Activated CD4-positive, alpha-beta T cell treated with anti-CD3 and anti-CD28 coated beads, Interleukin-2, amount 10 ng/mL, durations not matched to agents 7 days and 5 days (primary cell): Measurements from ENCODE around the gene PHF11. TPM values are rescaled to one million over a fixed set of nuclear protein-coding genes. Genes with fewer than 3 reads are reported as not detected.

Source experiments
- CTCF ChIA-PET: fragments of 350-600 bp; sonication (Branson Sonifier 250); formaldehyde crosslinking; loops from one replicate; lab custom pipeline; 2021; ENCODE audit warnings: antibody characterized with exemption; lab: Charles Lee
- POLR2A ChIA-PET: fragments of 350-600 bp; sonication (Branson Sonifier 250); formaldehyde crosslinking; loops from one replicate; lab custom pipeline; 2021; ENCODE audit warnings: antibody characterized with exemption; lab: Charles Lee
- DNase-seq: peaks from one replicate; pipeline ENCODE4 v3.0.0-alpha.2; 2020
- H3K27ac Mint-ChIP-seq: one replicate; pipeline ENCODE4 v1.8.0; 2021; ENCODE audit warnings: mild to moderate bottlenecking, moderate library complexity, mixed read lengths
- H3K27me3 Mint-ChIP-seq: one replicate; pipeline ENCODE4 v1.8.0; 2021; ENCODE audit warnings: mixed read lengths
- H3K36me3 Mint-ChIP-seq: one replicate; pipeline ENCODE4 v1.8.0; 2021; ENCODE audit warnings: low read depth, mixed read lengths
- H3K4me1 Mint-ChIP-seq: one replicate; pipeline ENCODE4 v1.8.0; 2021; ENCODE audit warnings: mixed read lengths
- H3K4me3 Mint-ChIP-seq: one replicate; pipeline ENCODE4 v1.8.0; 2021; ENCODE audit warnings: mild to moderate bottlenecking, moderate library complexity, mixed read lengths
- H3K9me3 Mint-ChIP-seq: one replicate; pipeline ENCODE4 v1.8.0; 2021; ENCODE audit warnings: mixed read lengths
- total RNA-seq, 2 experiments: library from RNA; stranded (reverse); gene quantifications; one replicate each; pipeline ENCODE4 v1.2.3, GENCODE V29; 2021

PHF11 gene
- total RNA-seq, 2 experiments from 2014 or later, result 130 to 144 TPM

DNA sequence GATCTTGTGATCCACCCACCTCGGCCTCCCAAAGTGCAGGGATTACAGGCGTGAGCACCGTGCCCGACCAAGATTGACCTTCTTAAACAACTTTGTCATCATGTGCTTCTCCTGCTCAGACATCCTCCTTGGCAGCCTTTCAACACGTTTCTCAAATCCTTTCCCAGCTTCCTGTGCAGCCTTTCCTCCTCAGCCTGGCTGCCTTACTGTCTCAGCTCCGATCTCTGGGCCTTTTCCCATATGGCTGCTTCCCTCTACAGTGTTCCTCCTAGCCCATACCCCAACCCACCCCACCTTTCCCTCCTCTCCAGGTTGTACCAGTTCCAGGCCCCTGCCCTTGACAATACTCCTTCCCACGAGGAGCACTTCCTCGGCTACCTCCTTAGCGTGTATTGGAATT, 7.2 kb downstream of the PHF11 start:
- no peaks in the 10 kb centered on the region for H3K27me3 Mint-ChIP-seq
- peaks cover 49% of the 10 kb centered on the region for H3K36me3 Mint-ChIP-seq
- no peak overlapping the region for H3K4me3 Mint-ChIP-seq
- ChIA-PET POLR2A (no interaction called here), CTCF (interaction anchor here (0.6 kb wide), 1 partner anchor 699 kb away, joined by 4 read pairs; no protein-coding TSS in a partner anchor)
- H3K9me3 Mint-ChIP-seq, result no peaks in the 10 kb centered on the region
- no peak overlapping the region for H3K27ac Mint-ChIP-seq
- no peak for DNase-seq
- peaks cover 42% of the 10 kb centered on the region for H3K4me1 Mint-ChIP-seq

DNA sequence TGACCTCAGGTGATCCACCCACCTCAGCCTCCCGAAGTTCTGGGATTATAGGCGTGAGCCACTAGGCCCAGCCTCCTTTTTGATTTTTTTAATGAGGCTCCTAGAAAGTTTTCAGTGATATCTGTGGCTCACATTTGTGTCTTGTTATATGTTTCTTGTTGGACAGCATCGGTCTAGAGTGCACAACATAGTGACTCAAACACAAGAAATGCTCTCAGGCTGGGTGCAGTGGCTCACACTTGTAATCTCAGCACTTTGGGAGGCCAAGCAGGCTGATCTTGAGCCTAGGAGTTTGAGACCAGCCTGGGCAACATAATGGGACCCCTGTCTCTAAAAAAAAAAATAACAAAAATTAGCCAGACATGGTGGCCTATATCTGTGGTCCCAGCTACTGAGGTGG, 8.2 kb downstream of the PHF11 start:
- CTCF ChIA-PET, result interaction anchor here (1.0 kb wide), 1 partner anchor 10 kb away, joined by 4 read pairs; no protein-coding TSS in a partner anchor

DNA sequence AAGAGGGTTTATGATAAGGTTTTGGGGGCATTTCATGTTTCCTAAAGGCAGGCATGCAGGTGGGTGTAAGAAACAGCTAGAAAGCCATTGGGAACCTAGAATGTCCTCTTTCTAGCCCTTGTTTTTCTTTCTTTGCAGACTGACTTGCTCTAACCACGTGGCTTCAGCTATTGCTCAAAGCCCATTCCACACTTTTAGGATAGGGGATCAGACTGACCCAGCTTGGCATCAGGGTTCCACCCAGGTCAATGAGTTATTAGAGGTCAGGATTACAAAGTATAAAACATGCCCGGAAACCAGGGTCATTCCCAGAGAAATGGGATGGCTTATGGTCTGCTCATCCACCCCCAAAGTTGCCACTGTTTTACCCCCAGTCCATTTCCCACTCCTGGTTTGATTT, 16.8 kb downstream of the PHF11 start:
- POLR2A ChIA-PET, result no interaction called here
- H3K36me3 Mint-ChIP-seq, result peaks cover 70% of the 10 kb centered on the region
- H3K9me3 Mint-ChIP-seq, result peaks cover 2% of the 10 kb centered on the region
- H3K4me1 Mint-ChIP-seq, result peaks cover 6% of the 10 kb centered on the region
- no peak overlapping the region for H3K27ac Mint-ChIP-seq
- no peak overlapping the region for H3K4me3 Mint-ChIP-seq
- CTCF ChIA-PET, result interaction anchor here (0.6 to 1.7 kb wide), 2 partner anchors 13 to 76 kb away, joined by 3 to 5 read pairs; no protein-coding TSS in a partner anchor
- DNase-seq, result no peak
- H3K27me3 Mint-ChIP-seq, result no peaks in the 10 kb centered on the region

More for the DNA sequence above, 8.2 kb downstream of the PHF11 start:
- no peaks in the 10 kb centered on the region for H3K27me3 Mint-ChIP-seq
- H3K27ac Mint-ChIP-seq, result no peak overlapping the region
- POLR2A ChIA-PET, result no interaction called here
- no peak overlapping the region for H3K4me3 Mint-ChIP-seq
- DNase-seq, result no peak
- no peaks in the 10 kb centered on the region for H3K9me3 Mint-ChIP-seq
- H3K4me1 Mint-ChIP-seq, result peaks cover 32% of the 10 kb centered on the region
- H3K36me3 Mint-ChIP-seq, result peaks cover 45% of the 10 kb centered on the region

DNA sequence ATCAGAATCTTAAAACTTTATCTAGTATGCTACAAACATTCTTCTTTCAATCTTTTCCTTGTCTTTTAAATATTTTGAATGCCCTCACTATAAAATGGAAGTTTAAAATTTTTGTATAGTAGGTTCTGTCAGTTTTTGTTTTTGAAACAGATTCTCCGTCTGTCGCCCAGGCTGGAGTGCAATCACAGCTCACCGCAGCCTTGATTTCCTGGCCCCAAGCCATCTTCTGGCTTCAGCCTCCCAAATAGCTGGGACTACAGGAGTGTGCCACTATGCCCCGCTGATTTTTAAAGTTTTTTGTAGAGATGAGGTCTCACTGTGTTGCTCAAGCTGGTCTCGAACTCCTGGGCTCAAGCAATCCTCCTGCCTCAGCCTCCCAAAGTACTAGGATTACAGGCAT, 20.7 kb downstream of the PHF11 start:
- no peak for DNase-seq
- Mint-ChIP-seq H3K4me3 (no peak overlapping the region), H3K4me1 (peaks cover 2% of the 10 kb centered on the region), H3K27me3 (no peaks in the 10 kb centered on the region), H3K9me3 (no peaks in the 10 kb centered on the region), H3K36me3 (peaks cover 71% of the 10 kb centered on the region), H3K27ac (peak overlapping the region; percentile 48)
- ChIA-PET POLR2A (no interaction called here), CTCF (interaction anchor here (0.7 kb wide), 1 partner anchor 79 kb away, joined by 3 read pairs; no protein-coding TSS in a partner anchor)

DNA sequence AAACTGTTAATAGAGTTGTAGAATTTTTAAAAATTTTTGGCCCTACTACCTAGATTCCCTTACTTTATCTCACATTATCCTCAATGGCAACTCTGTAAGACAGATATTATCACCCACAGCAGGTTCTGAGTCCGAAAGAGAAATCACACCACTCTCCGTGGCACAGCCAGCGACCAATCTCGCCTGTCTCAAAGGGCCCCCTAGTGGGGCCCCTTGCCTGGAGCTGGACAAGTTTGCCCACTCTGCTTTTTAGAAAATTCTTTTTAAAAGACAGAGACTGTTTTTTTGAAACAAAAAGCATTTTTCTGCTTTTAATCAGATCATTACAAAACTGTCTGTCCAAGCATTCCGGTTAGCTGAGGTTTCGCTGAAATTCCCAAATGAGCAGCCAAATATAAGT, 21.7 kb downstream of the PHF11 start:
- ChIA-PET POLR2A (no interaction called here), CTCF (interaction anchor here (1.0 kb wide), 1 partner anchor 21 kb away, joined by 3 read pairs; no protein-coding TSS in a partner anchor)
- Mint-ChIP-seq H3K27ac (no peak overlapping the region), H3K4me3 (no peak overlapping the region), H3K36me3 (peaks cover 67% of the 10 kb centered on the region), H3K9me3 (no peaks in the 10 kb centered on the region), H3K4me1 (no peaks in the 10 kb centered on the region), H3K27me3 (no peaks in the 10 kb centered on the region)
- DNase-seq, result no peak

DNA sequence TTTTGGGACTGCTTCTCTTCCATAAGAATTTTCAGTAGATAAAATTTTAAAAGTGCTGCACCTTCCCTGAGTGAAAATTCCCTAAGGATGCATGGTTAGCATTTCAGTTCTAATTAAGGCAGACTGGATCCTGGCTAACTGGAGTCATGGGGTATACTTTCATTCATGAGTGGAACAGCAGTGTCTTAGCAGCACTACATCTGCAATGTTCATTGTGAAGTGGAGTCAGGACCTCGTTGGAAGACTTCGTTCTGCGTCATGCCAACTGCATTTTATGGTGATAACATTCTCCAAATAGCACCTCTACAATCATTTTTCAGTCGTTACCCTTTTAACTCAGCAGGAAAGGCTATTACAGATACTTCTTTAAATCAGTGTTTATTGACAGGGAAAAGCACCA, 25.5 kb downstream of the PHF11 start:
- DNase-seq, result no peak
- peaks cover 50% of the 10 kb centered on the region for H3K36me3 Mint-ChIP-seq
- ChIA-PET CTCF (no interaction called here), POLR2A (no interaction called here)
- no peaks in the 10 kb centered on the region for H3K27me3 Mint-ChIP-seq
- H3K9me3 Mint-ChIP-seq, result no peaks in the 10 kb centered on the region
- H3K4me1 Mint-ChIP-seq, result peaks cover 6% of the 10 kb centered on the region
- H3K4me3 Mint-ChIP-seq, result no peak overlapping the region
- no peak overlapping the region for H3K27ac Mint-ChIP-seq

DNA sequence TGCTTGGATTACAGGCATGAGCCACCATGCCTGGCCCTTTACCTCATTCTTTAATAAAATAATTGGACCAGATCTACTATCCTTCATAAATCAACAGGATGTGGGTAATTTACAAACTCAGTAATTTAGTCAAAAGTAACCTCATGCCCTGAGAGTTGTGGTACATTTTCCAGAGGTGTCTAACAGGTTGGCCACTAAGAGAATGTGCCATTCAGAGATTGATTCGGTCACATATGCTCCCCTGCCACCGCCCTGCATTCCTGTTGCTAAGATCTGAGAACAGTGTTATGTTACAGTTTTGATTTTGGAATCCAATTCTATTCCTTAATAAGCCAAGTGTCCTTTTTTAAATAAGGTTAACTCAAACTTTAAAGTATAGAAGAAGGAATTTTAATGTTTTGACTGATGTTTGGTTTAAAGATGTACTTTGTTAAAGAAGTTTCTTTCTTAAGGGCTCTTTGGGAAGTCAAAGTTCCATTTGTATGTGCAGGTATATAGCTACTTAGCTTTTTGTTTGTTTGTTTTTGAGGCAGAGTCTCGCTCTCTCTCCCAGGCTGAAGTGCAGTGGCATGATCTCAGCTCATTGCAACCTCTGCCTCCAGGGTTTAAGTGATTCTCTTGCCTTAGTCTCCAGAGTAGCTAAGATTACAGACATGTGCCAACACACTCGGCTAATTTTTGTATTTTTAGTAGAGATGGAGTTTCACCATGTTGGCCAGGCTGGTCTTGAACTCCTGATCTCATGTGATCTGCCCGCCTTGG, 29.2 kb downstream of the PHF11 start:
- Mint-ChIP-seq H3K36me3 (peaks cover 58% of the 10 kb centered on the region), H3K27ac (no peak overlapping the region), H3K4me1 (peaks cover 6% of the 10 kb centered on the region), H3K9me3 (no peaks in the 10 kb centered on the region), H3K4me3 (no peak overlapping the region), H3K27me3 (no peaks in the 10 kb centered on the region)
- POLR2A ChIA-PET, result no interaction called here
- DNase-seq, result no peak
- CTCF ChIA-PET, result interaction anchor here (1.2 kb wide), 1 partner anchor 15 kb away, joined by 6 read pairs; no protein-coding TSS in a partner anchor

DNA sequence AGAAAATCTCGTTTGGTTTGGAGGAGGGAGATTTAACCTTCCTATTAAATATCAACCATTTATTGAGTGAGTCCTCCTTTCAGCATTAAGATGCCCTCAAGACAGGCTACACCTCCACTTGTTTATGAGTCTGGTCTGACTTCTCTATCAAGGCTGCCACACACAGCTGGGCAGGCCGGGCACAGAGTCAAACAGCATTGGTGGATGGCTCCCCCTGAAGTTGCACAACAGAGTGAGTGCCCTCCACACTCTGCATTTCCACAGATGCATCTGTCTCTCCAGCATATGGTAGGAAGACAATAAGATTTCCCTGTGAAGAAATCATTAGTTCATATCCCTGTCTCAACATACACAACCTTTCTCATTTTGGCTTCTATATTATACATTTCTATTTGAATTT, 31.4 kb downstream of the PHF11 start:
- POLR2A ChIA-PET, result no interaction called here
- peaks cover 13% of the 10 kb centered on the region for H3K4me1 Mint-ChIP-seq
- peaks cover 59% of the 10 kb centered on the region for H3K36me3 Mint-ChIP-seq
- H3K27me3 Mint-ChIP-seq, result no peaks in the 10 kb centered on the region
- H3K4me3 Mint-ChIP-seq, result no peak overlapping the region
- DNase-seq, result no peak
- no peak overlapping the region for H3K27ac Mint-ChIP-seq
- no peaks in the 10 kb centered on the region for H3K9me3 Mint-ChIP-seq
- CTCF ChIA-PET, result no interaction called here

DNA sequence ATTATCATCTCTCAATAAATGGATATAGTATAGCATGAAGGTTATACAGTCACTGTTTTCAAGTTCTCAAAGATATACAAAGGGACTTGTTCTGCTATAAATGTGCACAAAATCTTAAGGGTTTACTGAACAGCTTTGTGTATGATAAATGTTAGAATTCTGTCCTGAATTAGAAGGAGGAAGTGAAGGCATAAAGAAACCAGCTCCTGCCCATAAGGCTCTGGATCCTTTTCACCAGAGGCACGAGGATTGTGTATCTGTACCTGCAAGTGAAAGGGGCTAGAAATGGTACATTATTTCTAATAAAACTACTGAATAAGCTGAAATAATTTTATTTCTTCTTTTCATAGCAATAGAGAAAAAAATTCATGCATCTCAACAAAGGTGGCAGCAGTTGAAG, 32.4 kb downstream of the PHF11 start:
- Mint-ChIP-seq H3K4me3 (no peak overlapping the region), H3K27me3 (no peaks in the 10 kb centered on the region), H3K9me3 (no peaks in the 10 kb centered on the region), H3K27ac (no peak overlapping the region), H3K36me3 (peaks cover 59% of the 10 kb centered on the region), H3K4me1 (peaks cover 20% of the 10 kb centered on the region)
- DNase-seq, result no peak
- CTCF ChIA-PET, result interaction anchor here (0.6 kb wide), 1 partner anchor 18 kb away, joined by 3 read pairs; no protein-coding TSS in a partner anchor
- POLR2A ChIA-PET, result no interaction called here

DNA sequence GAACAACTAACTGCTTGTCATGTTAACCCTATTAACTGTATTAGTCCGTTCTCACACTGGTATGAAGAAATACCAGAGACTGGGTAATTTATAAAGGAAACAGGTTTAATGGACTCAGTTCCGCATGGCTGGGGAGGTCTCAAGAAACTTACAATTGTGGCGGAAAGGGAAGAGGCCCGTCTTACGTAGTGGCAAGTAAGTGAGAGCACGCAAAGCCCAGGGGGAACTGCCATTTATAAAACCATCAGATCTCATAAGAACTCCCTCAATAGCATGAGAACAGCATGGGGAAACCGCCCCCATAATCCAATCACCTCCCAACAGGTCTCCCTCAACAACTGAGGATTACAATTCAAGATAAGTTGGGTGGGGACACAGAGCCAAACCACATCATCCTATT, 34.7 kb downstream of the PHF11 start:
- H3K4me1 Mint-ChIP-seq, result peaks cover 22% of the 10 kb centered on the region
- CTCF ChIA-PET, result interaction anchor here (0.6 to 1.0 kb wide), 3 partner anchors 10 to 415 kb away, joined by 4 read pairs; no protein-coding TSS in a partner anchor
- DNase-seq, result no peak
- H3K4me3 Mint-ChIP-seq, result no peak overlapping the region
- H3K36me3 Mint-ChIP-seq, result peaks cover 60% of the 10 kb centered on the region
- no peaks in the 10 kb centered on the region for H3K9me3 Mint-ChIP-seq
- H3K27ac Mint-ChIP-seq, result no peak overlapping the region
- POLR2A ChIA-PET, result no interaction called here
- no peaks in the 10 kb centered on the region for H3K27me3 Mint-ChIP-seq

DNA sequence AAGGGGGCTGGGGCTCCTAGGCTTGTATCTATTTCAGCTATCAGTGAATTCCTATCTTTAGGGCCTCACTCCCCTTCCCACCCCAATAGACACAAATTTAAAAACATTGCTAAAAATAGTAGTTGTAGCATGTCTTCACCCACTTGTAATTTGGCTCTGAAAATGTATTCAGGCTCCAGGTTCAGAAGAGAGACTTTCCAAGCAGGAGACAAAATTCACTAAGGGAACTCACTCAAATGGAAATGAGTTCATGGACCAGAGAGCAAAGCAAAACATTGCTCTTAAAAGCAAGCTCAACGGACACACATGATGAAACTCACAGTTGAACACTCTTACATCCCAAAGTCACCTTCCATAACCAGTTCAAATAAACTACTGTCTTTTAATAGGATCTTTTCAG, 36.8 kb downstream of the PHF11 start:
- H3K27me3 Mint-ChIP-seq, result no peaks in the 10 kb centered on the region
- DNase-seq, result no peak
- ChIA-PET POLR2A (interaction anchor here (0.5 kb wide), 1 partner anchor 37 kb away, joined by 3 read pairs; no protein-coding TSS in a partner anchor), CTCF (no interaction called here)
- H3K27ac Mint-ChIP-seq, result peak overlapping the region; percentile 4
- peaks cover 20% of the 10 kb centered on the region for H3K4me1 Mint-ChIP-seq
- H3K4me3 Mint-ChIP-seq, result no peak overlapping the region
- H3K9me3 Mint-ChIP-seq, result no peaks in the 10 kb centered on the region
- peaks cover 54% of the 10 kb centered on the region for H3K36me3 Mint-ChIP-seq

DNA sequence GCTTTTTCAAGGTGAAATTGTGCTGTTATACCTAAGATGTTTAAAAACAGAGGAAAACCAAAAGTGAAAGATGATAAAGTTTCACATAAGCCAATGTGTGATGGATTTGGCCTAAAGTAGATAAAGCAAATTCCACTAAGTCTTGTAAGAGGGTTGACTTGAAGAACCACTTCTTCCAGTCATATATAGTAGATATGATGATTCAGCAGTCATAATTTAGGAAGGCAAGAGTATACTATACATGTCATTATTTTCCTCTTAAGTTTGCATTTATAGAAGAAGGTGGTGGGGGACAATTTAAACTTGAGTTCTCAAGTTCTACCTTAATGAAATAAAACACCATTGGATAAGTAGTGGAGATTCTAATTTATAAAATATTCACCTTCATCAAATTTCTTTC, 37.3 kb downstream of the PHF11 start:
- POLR2A ChIA-PET, result no interaction called here
- peak overlapping the region; percentile 4 for H3K27ac Mint-ChIP-seq
- CTCF ChIA-PET, result no interaction called here
- no peaks in the 10 kb centered on the region for H3K27me3 Mint-ChIP-seq
- H3K4me3 Mint-ChIP-seq, result no peak overlapping the region
- DNase-seq, result no peak
- H3K4me1 Mint-ChIP-seq, result peaks cover 22% of the 10 kb centered on the region
- no peaks in the 10 kb centered on the region for H3K9me3 Mint-ChIP-seq
- peaks cover 58% of the 10 kb centered on the region for H3K36me3 Mint-ChIP-seq

DNA sequence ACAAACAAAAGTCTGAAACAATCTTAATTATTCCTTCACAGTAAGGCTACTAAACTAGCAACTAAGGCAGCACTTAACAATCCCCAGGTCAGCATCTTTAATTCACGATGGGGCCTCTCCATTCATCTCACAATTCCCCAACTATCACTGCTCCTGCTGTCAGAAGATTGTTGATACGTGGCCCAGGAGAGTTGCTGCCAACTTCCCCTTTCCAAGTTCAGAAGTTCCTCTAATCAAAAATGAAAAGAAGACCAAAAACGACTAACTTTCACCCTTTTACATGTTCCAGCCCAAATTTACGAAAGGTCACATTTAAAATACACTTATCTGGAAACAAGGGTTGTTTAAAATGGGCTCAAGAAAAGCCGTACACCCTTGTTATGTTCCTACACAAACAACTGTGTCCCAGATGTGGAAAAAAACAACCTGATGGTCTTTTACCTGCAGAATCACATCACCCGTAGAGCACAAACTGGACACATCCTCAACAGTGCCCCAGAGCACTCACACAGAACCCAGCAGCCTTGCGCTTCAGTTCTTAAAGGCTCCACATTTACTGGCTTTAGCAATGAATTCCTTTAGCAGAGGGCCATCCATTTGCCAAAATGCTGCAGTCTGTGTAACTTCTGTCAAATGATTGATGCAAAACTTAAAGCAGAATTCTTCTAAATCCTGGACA, 38.0 kb downstream of the PHF11 start:
- Mint-ChIP-seq H3K9me3 (no peaks in the 10 kb centered on the region), H3K4me3 (no peak overlapping the region), H3K27me3 (no peaks in the 10 kb centered on the region), H3K4me1 (peaks cover 22% of the 10 kb centered on the region), H3K27ac (no peak overlapping the region), H3K36me3 (peaks cover 51% of the 10 kb centered on the region)
- POLR2A ChIA-PET, result no interaction called here
- CTCF ChIA-PET, result no interaction called here
- no peak for DNase-seq
